Right lobe of liver (tissue), 4 donors: ENCODE results near the gene RASSF8.

Experiments
- CTCF ChIP-seq, 4 donors: fragments of 200-600 bp in 3 of 4; fragments of 450-650 bp in 1 of 4; IDR thresholded peaks; one replicate each; pipeline versions ENCODE4 v1.5.1 to v1.8.0; 2016 to 2022; ENCODE audit warnings: antibody characterized with exemption in 4 of 4, mild to moderate bottlenecking in 2 of 4
- POLR2A ChIP-seq: fragments of 450-650 bp; IDR thresholded peaks from one replicate; pipeline ENCODE4 v1.6.1; 2017; ENCODE audit warnings: antibody characterized with exemption, mild to moderate bottlenecking
- donor health status: DM: no; HTN: no; CAD: no.
- donor health status: DM: no; HTN: no; CAD: no.
- donor health status: DM: no; HTN: yes; CAD: no.

GRCh38 chr12:26029736-26030022 is 71.2 kb downstream of the RASSF8 start:
- no peak for TF ChIP-seq CTCF (IDR thresholded peaks at IDR 0.05)
- TF ChIP-seq POLR2A: no peak
